Anterior cingulate cortex (tissue), 58 donors: ENCODE results near the gene TSFM.
"Not testable (repeated sequence)": the region's sequence is repeated elsewhere in the genome, so short reads cannot be mapped to it uniquely, and the experiment has no call there.

ENCODE experiments used
- DNase-seq, 58 donors: peaks; one replicate each; lab custom pipeline; 2025; lab: John Stamatoyannopoulos, UW

The TSFM gene

GRCh38 chr12:57760347-57760982 is 22.1 kb upstream of the TSFM start:
- DNase-seq, result no peak

- DNase-seq, result no peak
Measured at GRCh38 chr12:57761391-57761998, 21.1 kb upstream of the TSFM start.

- no peak for DNase-seq
Measured at GRCh38 chr12:57762463-57762862, 20.1 kb upstream of the TSFM start.

GRCh38 chr12:57763881-57764661 is 18.5 kb upstream of the TSFM start:
- DNase-seq, result no peak

GRCh38 chr12:57764662-57765002 is 18.0 kb upstream of the TSFM start:
- no peak for DNase-seq

GRCh38 chr12:57765003-57765697 is 17.4 kb upstream of the TSFM start:
- DNase-seq, result no peak

GRCh38 chr12:57765698-57766463 is 16.7 kb upstream of the TSFM start:
- no peak for DNase-seq

GRCh38 chr12:57766464-57767304 is 15.9 kb upstream of the TSFM start, which contains the start of gene CYP27B1:
Gene CYP27B1, minus strand, starts transcription at chr12:57767078. Its CDS starts 37 bp downstream, at chr12:57767041.
- DNase-seq, result no peak

- DNase-seq, result no peak
Measured at GRCh38 chr12:57767305-57767698, 15.3 kb upstream of the TSFM start.

- DNase-seq, result no peak
Measured at GRCh38 chr12:57767876-57768275, 14.7 kb upstream of the TSFM start.

- DNase-seq, result no peak
Measured at GRCh38 chr12:57769594-57769993, 13.0 kb upstream of the TSFM start.

- DNase-seq, result no peak
Measured at GRCh38 chr12:57770734-57771133, 11.9 kb upstream of the TSFM start.

GRCh38 chr12:57771236-57771872 is 11.2 kb upstream of the TSFM start:
- DNase-seq, result peak in 26 of 58 donors; percentile 64 to 90 (median 79)

GRCh38 chr12:57771873-57772428 is 10.6 kb upstream of the TSFM start, which contains the start of gene METTL1:
Gene METTL1, minus strand, starts transcription at chr12:57772105. Its CDS starts 22 bp downstream, at chr12:57772083.
- DNase-seq, result peak; percentile 58 to 97 (median 92)

GRCh38 chr12:57772429-57773322 is 9.9 kb upstream of the TSFM start, which contains the start of gene EEF1AKMT3:
Gene EEF1AKMT3, plus strand, starts transcription at chr12:57772614. Its CDS starts 111 bp downstream, at chr12:57772725.
- DNase-seq, result peak in 35 of 58 donors; percentile 28 to 69 (median 56)

- not testable (repeated sequence) for DNase-seq
Measured at GRCh38 chr12:57774634-57775033, 8.0 kb upstream of the TSFM start.

GRCh38 chr12:57775044-57775443 is 7.5 kb upstream of the TSFM start:
- no peak for DNase-seq
